ENCODE measurements around the gene PKMYT1. TPM values are rescaled to one million over a fixed set of nuclear protein-coding genes. Genes with fewer than 3 reads are reported as not detected.

PKMYT1 gene
- total and polyA plus RNA-seq, 2 experiments from 2014 or later = 90.9 to 100 TPM

DNA sequence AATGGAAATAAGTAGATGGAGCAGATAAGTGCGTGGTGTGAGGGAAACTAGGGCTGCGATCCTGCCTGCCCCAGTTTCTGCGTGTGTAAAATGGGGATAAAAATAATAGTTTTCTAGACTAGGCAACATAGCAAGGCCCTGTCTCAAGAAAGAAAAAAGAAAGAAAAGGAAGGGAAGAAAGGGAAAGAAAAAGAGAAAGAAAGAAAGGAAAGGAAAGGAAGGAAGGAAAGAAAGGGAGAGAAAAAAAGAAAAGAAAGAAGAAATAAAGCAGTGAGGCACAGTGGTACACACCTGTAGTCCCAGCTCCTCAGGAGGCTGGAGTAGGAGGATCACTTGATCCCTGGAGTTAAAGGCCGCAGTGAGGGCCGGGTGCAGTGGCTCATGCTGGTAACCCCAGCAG, 2.2 kb upstream of the PKMYT1 start:
- 0 out of 2 replicates have a peak, but pooled peaks cover 3% of the 10 kb centered on the region for H3K36me3 ChIP-seq (ENCODE audit: insufficient read depth)
- peak overlapping the region; percentile 96 for H3K27ac ChIP-seq (ENCODE audit: low read depth)
- H4K20me1 ChIP-seq (replicated peaks; ENCODE audit: insufficient read depth) = peaks cover 6% of the 10 kb centered on the region; the same call in 1 of the 2 replicates
- peaks cover 17% of the 10 kb centered on the region for H3K27me3 Mint-ChIP-seq (ENCODE audit: insufficient read depth, low read depth, poor library complexity)
- ATAC-seq (no peak), DNase-seq (ENCODE audit: low spot score) (no peak)
- H3K4me2 ChIP-seq = peak overlapping the region; percentile 92
- H3K27me3 ChIP-seq (ENCODE audit: insufficient read depth) = no peaks in the 10 kb centered on the region
- peak overlapping the region; percentile 85; the same call in 2 of the 3 replicates for H3K4me3 Mint-ChIP-seq
- peaks cover 14% of the 10 kb centered on the region for H3K79me2 ChIP-seq (replicated peaks; ENCODE audit: insufficient read depth)
- peaks cover 9% of the 10 kb centered on the region for H3K36me3 Mint-ChIP-seq (ENCODE audit: low read depth)
- H3F3A ChIP-seq (replicated peaks; ENCODE audit: low read depth) = peaks cover 19% of the 10 kb centered on the region
- no peaks in the 10 kb centered on the region for H3K9me2 ChIP-seq (ENCODE audit: insufficient read depth)
- H3K9me3 Mint-ChIP-seq = peaks cover 2% of the 10 kb centered on the region; the same call in 2 of the 3 replicates
- H3K4me1 Mint-ChIP-seq = peaks cover 22% of the 10 kb centered on the region
- peak overlapping the region; percentile 84; the same call in 1 of the 2 replicates for H3K27ac Mint-ChIP-seq
- H3K4me3 ChIP-seq = peak overlapping the region; percentile 86; the same call in 1 of the 2 replicates
- TF ChIP-seq, protein P1, sequence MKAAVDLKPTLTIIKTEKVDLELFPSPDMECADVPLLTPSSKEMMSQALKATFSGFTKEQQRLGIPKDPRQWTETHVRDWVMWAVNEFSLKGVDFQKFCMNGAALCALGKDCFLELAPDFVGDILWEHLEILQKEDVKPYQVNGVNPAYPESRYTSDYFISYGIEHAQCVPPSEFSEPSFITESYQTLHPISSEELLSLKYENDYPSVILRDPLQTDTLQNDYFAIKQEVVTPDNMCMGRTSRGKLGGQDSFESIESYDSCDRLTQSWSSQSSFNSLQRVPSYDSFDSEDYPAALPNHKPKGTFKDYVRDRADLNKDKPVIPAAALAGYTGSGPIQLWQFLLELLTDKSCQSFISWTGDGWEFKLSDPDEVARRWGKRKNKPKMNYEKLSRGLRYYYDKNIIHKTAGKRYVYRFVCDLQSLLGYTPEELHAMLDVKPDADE (IDR thresholded peaks at IDR 0.05) = no peak
- TF ChIP-seq NANOG (IDR thresholded peaks at IDR 0.05; ENCODE audit: borderline replicate concordance) (no peak), ZNF331 (CRISPR knock-in tag; IDR thresholded peaks at IDR 0.05; ENCODE audit: low read depth) (no peak), STAT1 (IDR thresholded peaks at IDR 0.05; ENCODE audit: unreplicated experiment) (no peak), EZH2 (IDR thresholded peaks at IDR 0.05; ENCODE audit: low read depth, unreplicated experiment) (no peak)
- TF ChIP-seq, protein P2, sequence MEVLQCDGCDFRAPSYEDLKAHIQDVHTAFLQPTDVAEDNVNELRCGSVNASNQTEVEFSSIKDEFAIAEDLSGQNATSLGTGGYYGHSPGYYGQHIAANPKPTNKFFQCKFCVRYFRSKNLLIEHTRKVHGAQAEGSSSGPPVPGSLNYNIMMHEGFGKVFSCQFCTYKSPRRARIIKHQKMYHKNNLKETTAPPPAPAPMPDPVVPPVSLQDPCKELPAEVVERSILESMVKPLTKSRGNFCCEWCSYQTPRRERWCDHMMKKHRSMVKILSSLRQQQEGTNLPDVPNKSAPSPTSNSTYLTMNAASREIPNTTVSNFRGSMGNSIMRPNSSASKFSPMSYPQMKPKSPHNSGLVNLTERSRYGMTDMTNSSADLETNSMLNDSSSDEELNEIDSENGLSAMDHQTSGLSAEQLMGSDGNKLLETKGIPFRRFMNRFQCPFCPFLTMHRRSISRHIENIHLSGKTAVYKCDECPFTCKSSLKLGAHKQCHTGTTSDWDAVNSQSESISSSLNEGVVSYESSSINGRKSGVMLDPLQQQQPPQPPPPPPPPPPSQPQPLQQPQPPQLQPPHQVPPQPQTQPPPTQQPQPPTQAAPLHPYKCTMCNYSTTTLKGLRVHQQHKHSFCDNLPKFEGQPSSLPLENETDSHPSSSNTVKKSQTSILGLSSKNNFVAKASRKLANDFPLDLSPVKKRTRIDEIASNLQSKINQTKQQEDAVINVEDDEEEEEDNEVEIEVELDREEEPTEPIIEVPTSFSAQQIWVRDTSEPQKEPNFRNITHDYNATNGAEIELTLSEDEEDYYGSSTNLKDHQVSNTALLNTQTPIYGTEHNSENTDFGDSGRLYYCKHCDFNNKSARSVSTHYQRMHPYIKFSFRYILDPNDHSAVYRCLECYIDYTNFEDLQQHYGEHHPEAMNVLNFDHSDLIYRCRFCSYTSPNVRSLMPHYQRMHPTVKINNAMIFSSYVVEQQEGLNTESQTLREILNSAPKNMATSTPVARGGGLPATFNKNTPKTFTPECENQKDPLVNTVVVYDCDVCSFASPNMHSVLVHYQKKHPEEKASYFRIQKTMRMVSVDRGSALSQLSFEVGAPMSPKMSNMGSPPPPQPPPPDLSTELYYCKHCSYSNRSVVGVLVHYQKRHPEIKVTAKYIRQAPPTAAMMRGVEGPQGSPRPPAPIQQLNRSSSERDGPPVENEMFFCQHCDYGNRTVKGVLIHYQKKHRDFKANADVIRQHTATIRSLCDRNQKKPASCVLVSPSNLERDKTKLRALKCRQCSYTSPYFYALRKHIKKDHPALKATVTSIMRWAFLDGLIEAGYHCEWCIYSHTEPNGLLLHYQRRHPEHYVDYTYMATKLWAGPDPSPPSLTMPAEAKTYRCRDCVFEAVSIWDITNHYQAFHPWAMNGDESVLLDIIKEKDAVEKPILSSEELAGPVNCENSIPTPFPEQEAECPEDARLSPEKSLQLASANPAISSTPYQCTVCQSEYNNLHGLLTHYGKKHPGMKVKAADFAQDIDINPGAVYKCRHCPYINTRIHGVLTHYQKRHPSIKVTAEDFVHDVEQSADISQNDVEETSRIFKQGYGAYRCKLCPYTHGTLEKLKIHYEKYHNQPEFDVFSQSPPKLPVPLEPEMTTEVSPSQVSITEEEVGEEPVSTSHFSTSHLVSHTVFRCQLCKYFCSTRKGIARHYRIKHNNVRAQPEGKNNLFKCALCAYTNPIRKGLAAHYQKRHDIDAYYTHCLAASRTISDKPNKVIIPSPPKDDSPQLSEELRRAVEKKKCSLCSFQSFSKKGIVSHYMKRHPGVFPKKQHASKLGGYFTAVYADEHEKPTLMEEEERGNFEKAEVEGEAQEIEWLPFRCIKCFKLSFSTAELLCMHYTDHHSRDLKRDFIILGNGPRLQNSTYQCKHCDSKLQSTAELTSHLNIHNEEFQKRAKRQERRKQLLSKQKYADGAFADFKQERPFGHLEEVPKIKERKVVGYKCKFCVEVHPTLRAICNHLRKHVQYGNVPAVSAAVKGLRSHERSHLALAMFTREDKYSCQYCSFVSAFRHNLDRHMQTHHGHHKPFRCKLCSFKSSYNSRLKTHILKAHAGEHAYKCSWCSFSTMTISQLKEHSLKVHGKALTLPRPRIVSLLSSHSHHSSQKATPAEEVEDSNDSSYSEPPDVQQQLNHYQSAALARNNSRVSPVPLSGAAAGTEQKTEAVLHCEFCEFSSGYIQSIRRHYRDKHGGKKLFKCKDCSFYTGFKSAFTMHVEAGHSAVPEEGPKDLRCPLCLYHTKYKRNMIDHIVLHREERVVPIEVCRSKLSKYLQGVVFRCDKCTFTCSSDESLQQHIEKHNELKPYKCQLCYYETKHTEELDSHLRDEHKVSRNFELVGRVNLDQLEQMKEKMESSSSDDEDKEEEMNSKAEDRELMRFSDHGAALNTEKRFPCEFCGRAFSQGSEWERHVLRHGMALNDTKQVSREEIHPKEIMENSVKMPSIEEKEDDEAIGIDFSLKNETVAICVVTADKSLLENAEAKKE (CRISPR knock-in tag; IDR thresholded peaks at IDR 0.05) = no peak
- TF ChIP-seq, protein P3, sequence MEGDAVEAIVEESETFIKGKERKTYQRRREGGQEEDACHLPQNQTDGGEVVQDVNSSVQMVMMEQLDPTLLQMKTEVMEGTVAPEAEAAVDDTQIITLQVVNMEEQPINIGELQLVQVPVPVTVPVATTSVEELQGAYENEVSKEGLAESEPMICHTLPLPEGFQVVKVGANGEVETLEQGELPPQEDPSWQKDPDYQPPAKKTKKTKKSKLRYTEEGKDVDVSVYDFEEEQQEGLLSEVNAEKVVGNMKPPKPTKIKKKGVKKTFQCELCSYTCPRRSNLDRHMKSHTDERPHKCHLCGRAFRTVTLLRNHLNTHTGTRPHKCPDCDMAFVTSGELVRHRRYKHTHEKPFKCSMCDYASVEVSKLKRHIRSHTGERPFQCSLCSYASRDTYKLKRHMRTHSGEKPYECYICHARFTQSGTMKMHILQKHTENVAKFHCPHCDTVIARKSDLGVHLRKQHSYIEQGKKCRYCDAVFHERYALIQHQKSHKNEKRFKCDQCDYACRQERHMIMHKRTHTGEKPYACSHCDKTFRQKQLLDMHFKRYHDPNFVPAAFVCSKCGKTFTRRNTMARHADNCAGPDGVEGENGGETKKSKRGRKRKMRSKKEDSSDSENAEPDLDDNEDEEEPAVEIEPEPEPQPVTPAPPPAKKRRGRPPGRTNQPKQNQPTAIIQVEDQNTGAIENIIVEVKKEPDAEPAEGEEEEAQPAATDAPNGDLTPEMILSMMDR (conservative IDR thresholded peaks at IDR 0.05; ENCODE audit: low read depth in 2 of 2) = no peak
- no peak overlapping the region for H2AFZ ChIP-seq
- H3K4me1 ChIP-seq (ENCODE audit: insufficient read depth) = peaks cover 22% of the 10 kb centered on the region

Data from GM23338 (cell line).